SJCRH30 (cell line): ENCODE results near the gene LAX1. TPM values are rescaled to one million over a fixed set of nuclear protein-coding genes. Genes with fewer than 3 reads are reported as not detected.
"Not testable (repeated sequence)": the region's sequence is repeated elsewhere in the genome, so short reads cannot be mapped to it uniquely, and the experiment has no call there.

ENCODE experiments used
- DNase-seq, 2 experiments: peaks; one replicate each; pipeline ENCODE4 v3.0.0-alpha.2; 2015 to 2020
- H3K27ac ChIP-seq: fragments of 250-450 bp; sonication (Bioruptor Pico); 2 replicates; pipeline ENCODE4 v1.5.1; 2020; ENCODE audit warnings: mild to moderate bottlenecking, moderate library complexity
- H3K27me3 ChIP-seq: fragments of 250-450 bp; sonication (Bioruptor Pico); 2 replicates; pipeline ENCODE4 v1.5.1; 2020; ENCODE audit warnings: mild to moderate bottlenecking, moderate library complexity
- H3K36me3 ChIP-seq: fragments of 250-450 bp; sonication (Bioruptor Pico); 2 replicates; pipeline ENCODE4 v1.5.1; 2020; ENCODE audit warnings: mild to moderate bottlenecking, moderate library complexity
- H3K4me1 ChIP-seq: fragments of 250-450 bp; sonication (Bioruptor Pico); 2 replicates; pipeline ENCODE4 v1.5.1; 2020; ENCODE audit warnings: mild to moderate bottlenecking, moderate library complexity
- H3K4me3 ChIP-seq: fragments of 250-450 bp; sonication (Bioruptor Pico); 2 replicates; pipeline ENCODE4 v1.5.1; 2020; ENCODE audit warnings: mild to moderate bottlenecking, moderate library complexity
- H3K9me3 ChIP-seq: fragments of 250-450 bp; sonication (Bioruptor Pico); replicated peaks from 2 replicates; pipeline ENCODE4 v1.5.1; 2020; ENCODE audit warnings: mild to moderate bottlenecking, moderate library complexity
- total RNA-seq: library from RNA; depleted of rRNA; stranded (reverse); fragments of >200 nt; shearing (Covaris generic); gene quantifications from 2 replicates; pipeline ENCODE4 v1.2.3, GENCODE V29; 2014

Gene LAX1
- total RNA-seq, 1 experiment from 2014 or later = not detected

DNA sequence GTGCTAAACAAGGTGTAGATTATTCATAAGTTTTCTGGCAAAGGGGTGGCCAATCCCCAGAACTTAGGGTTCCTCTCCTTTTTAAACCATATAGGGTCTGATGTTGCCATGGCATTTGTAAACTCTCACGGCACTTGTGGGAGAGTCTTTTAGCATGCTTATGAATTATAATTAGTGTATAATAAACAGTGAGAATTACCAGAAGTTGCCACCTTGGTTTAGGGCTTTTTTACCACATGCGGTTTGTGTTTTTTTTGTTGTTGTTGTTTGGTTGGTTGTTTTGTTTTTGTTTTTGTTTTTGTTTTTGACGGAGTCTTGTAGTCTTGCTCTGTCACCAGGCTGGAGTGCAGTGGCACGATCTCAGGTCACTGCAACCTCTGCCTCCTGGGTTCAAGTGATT, 8.9 kb upstream of the LAX1 start:
- no peaks in the 10 kb centered on the region for H3K9me3 ChIP-seq
- H3K36me3 ChIP-seq = no peaks in the 10 kb centered on the region
- H3K27me3 ChIP-seq = no peaks in the 10 kb centered on the region
- no peak overlapping the region for H3K27ac ChIP-seq
- H3K4me1 ChIP-seq = no peaks in the 10 kb centered on the region
- H3K4me3 ChIP-seq = no peak overlapping the region
- no peak for DNase-seq

DNA sequence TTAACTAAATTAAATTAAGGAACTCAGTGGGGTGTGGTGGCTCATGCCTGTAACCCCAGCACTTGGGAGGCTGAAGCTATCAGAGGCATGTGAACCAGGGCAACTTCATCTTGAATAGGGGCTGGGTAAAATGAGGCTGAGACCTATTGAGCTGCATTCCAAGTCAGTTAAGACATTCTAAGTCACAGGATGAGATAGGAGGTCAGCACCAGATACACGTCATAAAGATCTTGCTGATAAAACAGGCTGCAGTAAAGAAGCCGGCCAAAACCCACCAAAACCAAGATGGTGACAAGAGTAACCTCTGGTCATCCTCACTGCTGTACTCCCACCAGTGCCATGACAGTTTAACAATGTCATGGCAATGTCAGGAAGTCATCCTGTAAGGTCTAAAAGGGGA, 6.2 kb upstream of the LAX1 start:
- not testable (repeated sequence) for DNase-seq

DNA sequence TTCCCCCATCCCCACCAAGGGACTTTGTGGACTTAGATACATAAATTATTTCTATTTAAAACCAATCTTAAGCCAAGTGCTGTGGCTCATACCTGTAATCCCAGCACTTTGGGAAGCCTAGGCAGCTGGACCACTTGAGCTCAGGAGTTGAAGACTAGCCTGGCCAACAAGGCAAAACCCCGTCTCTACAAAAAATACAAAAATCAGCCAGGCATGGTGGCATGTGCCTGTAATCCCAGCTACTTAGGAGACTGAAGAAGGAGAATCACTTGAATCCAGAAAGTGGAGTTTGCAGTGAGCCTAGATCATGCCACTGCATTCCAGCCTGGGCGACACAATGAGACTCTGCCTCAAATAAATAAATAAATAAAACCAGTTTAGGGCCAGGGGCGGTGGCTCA, 4.5 kb upstream of the LAX1 start:
- Histone ChIP-seq H3K27ac (no peak overlapping the region), H3K4me1 (no peaks in the 10 kb centered on the region), H3K4me3 (no peak overlapping the region), H3K36me3 (no peaks in the 10 kb centered on the region), H3K27me3 (no peaks in the 10 kb centered on the region), H3K9me3 (no peaks in the 10 kb centered on the region)
- DNase-seq = no peak

More for the DNA sequence above, 6.2 kb upstream of the LAX1 start:
- not testable (repeated sequence) for H3K36me3 ChIP-seq, H3K4me3 ChIP-seq, H3K27me3 ChIP-seq, H3K9me3 ChIP-seq, H3K4me1 ChIP-seq, H3K27ac ChIP-seq

DNA sequence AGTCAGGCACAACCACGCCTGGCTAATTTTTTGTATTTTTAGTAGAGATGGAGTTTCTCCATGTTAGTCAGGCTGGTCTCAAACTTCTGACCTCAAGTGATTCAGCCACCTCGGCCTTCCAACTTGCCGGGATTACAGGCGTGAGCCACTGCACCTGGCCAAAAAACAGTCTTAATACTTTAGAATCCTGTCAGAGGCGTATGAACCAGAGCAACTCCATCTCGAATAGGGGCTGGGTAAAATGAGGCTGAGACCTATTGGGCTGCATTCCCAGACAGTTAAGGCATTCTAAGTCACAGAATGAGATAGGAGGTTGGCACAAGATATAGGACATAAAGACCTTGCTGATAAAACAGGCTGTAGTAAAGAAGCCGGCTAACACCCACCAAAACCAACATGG, 3.0 kb upstream of the LAX1 start:
- not testable (repeated sequence) for DNase-seq

DNA sequence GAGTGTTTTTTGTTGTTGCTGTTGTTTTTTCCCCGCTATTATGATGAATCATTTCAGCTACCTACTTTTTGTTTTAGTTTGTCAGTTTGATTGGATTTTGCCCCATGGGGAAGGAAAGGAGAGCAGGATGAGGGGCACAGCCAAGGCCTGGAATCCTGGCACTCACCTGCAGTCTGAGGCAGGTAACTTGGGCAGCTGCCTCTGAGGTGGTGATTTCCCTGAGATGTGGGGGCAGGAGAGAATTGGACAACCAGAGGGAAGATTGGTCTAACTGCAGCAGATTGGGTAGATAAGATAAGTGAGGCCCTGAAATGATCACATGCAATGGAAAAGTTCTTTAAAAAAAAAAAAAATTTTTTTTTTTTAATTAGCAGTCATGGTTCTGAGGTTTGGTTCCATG, 1.5 kb upstream of the LAX1 start:
- H3K9me3 ChIP-seq = no peaks in the 10 kb centered on the region
- no peak for DNase-seq
- no peaks in the 10 kb centered on the region for H3K36me3 ChIP-seq
- H3K4me3 ChIP-seq = no peak overlapping the region
- H3K27ac ChIP-seq = no peak overlapping the region
- no peaks in the 10 kb centered on the region for H3K4me1 ChIP-seq
- no peaks in the 10 kb centered on the region; the same call in 1 of the 2 replicates for H3K27me3 ChIP-seq

More for the DNA sequence above, 3.0 kb upstream of the LAX1 start:
- H3K4me1 ChIP-seq, H3K27ac ChIP-seq, H3K9me3 ChIP-seq, H3K36me3 ChIP-seq, H3K4me3 ChIP-seq, H3K27me3 ChIP-seq: not testable (repeated sequence)

DNA sequence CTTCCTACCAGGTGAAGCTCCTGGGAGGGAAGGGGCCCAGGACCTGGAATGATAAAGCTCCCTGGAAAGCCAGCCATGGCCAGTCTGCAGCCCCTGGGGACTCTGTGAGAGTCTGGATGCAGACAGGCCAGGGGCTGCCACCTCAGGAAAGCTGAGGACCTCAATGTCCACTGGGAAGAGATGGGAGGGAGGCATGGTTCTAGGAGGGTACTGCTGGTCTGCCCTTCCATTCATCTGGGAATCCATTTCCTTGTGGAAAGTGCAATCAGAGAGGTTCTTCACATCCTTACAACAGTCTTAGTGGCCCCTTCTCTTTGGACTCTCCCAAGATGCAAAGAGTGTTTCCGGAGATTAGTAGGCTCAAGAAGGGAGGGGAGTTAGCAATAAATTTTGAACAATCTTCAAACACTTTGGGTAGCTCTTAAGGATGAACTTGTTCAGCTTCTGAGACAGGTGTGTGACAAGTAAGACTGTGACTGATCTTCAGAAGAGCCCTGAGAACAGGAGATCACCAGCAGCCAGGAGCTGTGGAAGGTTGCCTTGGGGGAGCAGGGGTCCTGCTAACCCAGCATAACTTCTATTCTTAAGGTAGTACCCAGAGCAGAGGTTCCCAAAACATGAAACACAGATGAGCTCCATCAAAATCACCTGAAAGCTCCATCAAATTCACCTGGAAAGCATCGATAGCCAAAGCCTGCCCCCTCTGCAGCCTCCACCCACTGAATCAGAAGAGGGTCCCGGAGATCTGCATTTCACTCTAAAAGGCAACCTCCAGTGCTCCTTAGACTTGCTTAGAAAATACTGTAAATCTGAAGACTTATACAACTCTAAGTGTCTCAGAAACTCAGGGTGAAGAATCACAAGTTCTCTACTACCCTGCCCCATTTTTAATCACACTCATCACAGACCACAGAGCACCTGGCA, 616 bp upstream of the LAX1 start:
- DNase-seq = no peak
- Histone ChIP-seq H3K9me3 (no peaks in the 10 kb centered on the region), H3K27me3 (no peaks in the 10 kb centered on the region; the same call in 1 of the 2 replicates), H3K27ac (no peak overlapping the region), H3K4me3 (no peak overlapping the region), H3K4me1 (no peaks in the 10 kb centered on the region), H3K36me3 (no peaks in the 10 kb centered on the region)

DNA sequence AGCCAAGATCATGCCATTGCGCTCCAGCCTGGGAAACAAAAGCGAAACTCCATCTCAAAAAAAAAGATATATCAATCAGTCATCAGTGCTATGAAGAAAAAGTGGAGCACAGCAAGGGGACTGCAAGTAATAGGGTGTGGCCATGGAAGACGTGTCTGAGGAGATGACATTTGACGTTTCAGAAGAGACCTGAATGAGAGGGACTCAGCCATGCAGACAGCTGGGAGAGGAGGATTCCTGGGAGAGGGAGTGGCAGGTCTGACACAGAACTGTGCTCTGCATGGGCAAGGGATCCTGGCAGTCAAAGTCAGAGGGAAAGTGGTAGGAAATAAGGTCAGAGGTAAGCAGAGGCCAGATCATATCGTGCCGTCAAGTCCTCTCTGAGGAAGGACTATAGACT, 3.3 kb downstream of the LAX1 start:
- no peak for DNase-seq
- no peaks in the 10 kb centered on the region for H3K9me3 ChIP-seq
- H3K4me3 ChIP-seq = no peak overlapping the region
- no peaks in the 10 kb centered on the region for H3K36me3 ChIP-seq
- H3K4me1 ChIP-seq = no peaks in the 10 kb centered on the region
- H3K27ac ChIP-seq = no peak overlapping the region
- no peaks in the 10 kb centered on the region; the same call in 1 of the 2 replicates for H3K27me3 ChIP-seq

DNA sequence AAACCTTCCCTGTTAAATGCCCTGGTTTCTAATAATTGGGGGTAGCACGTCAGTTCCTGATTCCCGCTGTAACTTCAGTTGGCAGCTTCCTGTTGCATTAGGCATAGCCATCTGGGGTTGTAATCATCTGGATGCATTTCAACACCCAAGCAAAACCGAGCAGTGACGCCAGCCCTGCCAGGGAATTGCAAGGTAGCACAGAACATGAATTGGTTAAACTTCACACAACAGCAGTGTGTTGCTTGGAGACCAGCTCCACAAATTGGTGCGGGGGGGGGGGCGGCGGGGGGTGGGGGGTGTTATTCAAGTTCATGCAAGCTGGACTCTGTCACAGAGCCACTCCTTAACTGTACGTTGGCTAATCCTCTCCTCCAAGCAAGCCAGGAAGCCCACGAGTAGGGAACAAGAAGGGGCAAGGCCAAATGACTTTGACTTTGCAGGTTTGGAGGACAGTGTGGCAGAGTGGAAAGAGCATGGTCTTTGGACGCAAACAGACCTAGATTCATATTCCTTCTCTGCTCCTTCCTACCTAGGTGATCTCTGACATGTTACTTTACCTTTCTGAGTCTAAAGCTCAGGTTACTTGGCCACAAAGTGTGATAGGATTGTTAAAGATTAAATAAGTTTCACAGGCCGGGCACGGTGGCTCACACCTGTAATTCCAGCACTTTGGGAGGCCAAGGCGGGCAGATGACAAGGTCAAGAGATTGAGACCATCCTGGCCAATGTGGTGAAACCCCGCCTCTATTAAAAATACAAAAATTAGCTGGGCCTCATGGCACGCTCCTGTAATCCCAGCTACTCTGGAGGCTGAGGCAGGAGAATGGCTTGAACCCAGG, 4.7 kb downstream of the LAX1 start:
- Histone ChIP-seq H3K4me1 (no peaks in the 10 kb centered on the region), H3K36me3 (no peaks in the 10 kb centered on the region), H3K27me3 (peaks cover 2% of the 10 kb centered on the region; the same call in 1 of the 2 replicates), H3K9me3 (no peaks in the 10 kb centered on the region), H3K27ac (no peak overlapping the region), H3K4me3 (no peak overlapping the region)
- peak in 1 of 2 experiments; percentile 19 for DNase-seq

DNA sequence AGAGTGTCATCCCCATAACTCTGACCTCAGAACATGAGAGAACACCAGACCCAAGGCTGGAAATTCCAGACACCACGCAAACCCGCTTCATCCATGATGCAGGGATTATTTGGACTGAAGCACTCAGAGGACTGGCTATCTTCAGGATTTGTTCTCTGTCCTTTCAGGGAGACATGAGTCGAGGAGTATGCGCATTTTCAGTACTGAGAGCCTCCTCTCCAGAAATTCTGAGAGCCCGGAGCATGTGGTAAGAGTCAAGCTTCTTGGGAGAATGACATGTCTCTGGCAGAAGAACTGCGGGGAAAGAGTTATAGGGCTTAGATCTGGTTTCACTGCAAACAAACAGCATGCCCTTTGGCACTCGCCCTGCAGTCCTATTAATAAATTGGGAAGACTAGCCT, 6.9 kb downstream of the LAX1 start:
- no peaks in the 10 kb centered on the region for H3K9me3 ChIP-seq

DNA sequence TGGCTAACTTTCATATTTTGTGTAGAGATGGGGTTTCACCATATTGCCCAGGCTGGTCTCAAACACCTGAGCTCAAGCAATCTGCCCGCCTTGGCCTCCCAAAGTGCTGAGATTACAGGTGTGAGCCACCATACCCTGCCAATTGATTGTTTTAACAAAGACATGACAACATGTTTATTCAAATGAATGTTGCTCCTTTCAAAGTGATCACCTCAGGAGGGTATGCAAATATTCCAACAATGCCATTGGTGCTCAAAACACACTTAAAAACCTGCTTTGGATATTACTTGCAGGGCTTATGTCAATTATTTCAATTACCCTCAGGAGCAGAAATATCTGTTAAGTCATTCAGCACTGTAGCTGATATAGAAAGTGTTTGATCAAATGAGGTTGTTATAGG, 7.9 kb downstream of the LAX1 start:
- H3K36me3 ChIP-seq = no peaks in the 10 kb centered on the region
- H3K4me1 ChIP-seq = no peaks in the 10 kb centered on the region
- no peak overlapping the region for H3K4me3 ChIP-seq
- H3K27me3 ChIP-seq = 0 out of 2 replicates have a peak, but pooled peaks cover 2% of the 10 kb centered on the region
- no peak for DNase-seq
- no peak overlapping the region for H3K27ac ChIP-seq
- no peaks in the 10 kb centered on the region for H3K9me3 ChIP-seq

More for the DNA sequence above, 6.9 kb downstream of the LAX1 start:
- DNase-seq = no peak
- Histone ChIP-seq H3K36me3 (no peaks in the 10 kb centered on the region), H3K4me3 (no peak overlapping the region), H3K27ac (no peak overlapping the region), H3K4me1 (no peaks in the 10 kb centered on the region), H3K27me3 (0 out of 2 replicates have a peak, but pooled peaks cover 2% of the 10 kb centered on the region)

DNA sequence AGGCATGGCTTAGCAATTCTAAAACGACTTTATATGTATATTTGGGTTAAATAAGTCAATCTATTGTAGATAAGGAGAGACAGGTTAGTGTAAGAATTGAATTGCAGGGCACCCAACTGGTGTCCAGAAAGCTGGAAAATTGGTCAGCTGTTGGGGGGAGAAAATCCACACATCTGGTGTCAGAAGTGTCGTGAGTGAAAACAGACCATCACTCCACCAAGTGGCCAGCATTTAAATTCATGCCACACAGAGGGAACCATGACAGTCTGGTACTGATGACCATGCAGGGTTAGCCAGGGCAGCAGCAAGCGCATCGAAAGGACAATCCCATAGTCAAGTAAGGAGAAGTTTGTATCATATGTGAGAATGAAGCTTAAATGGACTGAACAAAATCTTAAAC, 11.7 kb downstream of the LAX1 start:
- H3K27ac ChIP-seq = no peak overlapping the region
- H3K36me3 ChIP-seq = no peaks in the 10 kb centered on the region
- 0 out of 2 replicates have a peak, but pooled peaks cover 2% of the 10 kb centered on the region for H3K27me3 ChIP-seq
- no peaks in the 10 kb centered on the region for H3K4me1 ChIP-seq
- DNase-seq = peak in 1 of 2 experiments; percentile 35
- H3K4me3 ChIP-seq = no peak overlapping the region
- no peaks in the 10 kb centered on the region for H3K9me3 ChIP-seq

DNA sequence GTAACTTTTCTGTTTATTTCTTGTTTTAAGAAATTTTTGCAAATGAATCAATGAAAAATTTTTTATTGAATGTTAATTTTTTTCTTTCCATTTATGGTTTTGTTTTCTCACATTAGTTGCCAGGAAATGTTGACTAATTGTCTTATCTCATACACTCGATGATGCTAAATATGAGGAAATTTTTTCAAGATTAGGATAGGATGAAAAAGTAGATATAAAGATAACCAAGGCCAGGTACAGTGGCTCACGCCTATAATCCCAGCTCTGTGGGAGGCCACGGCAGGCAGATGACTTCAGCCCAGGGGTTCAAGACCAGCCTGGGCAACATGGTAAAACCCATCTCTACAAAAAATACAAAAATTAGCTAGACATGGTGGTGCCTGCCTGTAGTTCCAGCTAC, 12.6 kb downstream of the LAX1 start:
- no peaks in the 10 kb centered on the region for H3K9me3 ChIP-seq
- DNase-seq = no peak
- H3K27ac ChIP-seq = no peak overlapping the region
- no peaks in the 10 kb centered on the region for H3K4me1 ChIP-seq
- H3K4me3 ChIP-seq = no peak overlapping the region
- H3K36me3 ChIP-seq = no peaks in the 10 kb centered on the region
- H3K27me3 ChIP-seq = 0 out of 2 replicates have a peak, but pooled peaks cover 2% of the 10 kb centered on the region

DNA sequence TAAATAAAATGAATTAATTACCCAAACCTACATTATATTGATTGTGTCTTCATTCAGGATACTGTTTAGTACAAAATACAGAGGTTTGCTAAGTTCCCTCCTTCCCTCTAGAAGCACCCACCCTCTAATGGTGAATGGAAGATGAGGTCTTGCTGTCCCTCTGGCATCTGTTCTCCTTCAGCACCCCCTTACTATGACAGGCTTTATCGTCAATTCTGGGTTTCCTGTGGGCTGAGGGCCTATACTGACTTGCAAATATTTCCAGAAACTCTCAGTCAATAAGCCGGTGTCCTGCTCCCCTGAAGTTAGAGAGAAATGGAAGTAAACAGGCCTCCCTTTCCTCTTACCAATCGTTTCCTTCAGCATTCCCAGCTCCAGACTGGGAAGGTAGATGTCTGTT, 13.2 kb downstream of the LAX1 start:
- no peak for DNase-seq
- Histone ChIP-seq H3K27me3 (0 out of 2 replicates have a peak, but pooled peaks cover 2% of the 10 kb centered on the region), H3K36me3 (no peaks in the 10 kb centered on the region), H3K27ac (no peak overlapping the region), H3K9me3 (no peaks in the 10 kb centered on the region), H3K4me1 (no peaks in the 10 kb centered on the region), H3K4me3 (no peak overlapping the region)

DNA sequence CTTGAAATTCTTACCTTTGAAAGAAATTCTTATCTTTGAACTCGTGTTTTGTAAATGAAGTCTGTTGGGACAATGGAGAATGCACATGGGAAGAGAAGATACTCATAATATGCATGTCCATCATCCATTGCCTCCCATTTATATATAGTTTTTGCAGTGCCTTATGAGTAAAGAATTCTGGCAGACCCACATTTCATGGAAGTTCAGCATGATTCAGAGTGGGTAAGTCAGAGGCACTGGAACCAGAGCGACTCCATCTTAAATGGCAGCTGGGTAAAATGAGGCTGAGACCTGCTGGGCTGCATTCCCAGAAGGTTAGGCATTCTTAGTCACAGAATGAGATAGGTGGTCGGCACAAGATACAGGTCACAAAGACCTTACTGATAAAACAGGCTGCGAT, 13.8 kb downstream of the LAX1 start:
- no peaks in the 10 kb centered on the region for H3K9me3 ChIP-seq
- no peaks in the 10 kb centered on the region for H3K36me3 ChIP-seq
- no peak for DNase-seq
- H3K27ac ChIP-seq = no peak overlapping the region
- H3K4me1 ChIP-seq = no peaks in the 10 kb centered on the region
- H3K27me3 ChIP-seq = 0 out of 2 replicates have a peak, but pooled peaks cover 2% of the 10 kb centered on the region
- no peak overlapping the region for H3K4me3 ChIP-seq

DNA sequence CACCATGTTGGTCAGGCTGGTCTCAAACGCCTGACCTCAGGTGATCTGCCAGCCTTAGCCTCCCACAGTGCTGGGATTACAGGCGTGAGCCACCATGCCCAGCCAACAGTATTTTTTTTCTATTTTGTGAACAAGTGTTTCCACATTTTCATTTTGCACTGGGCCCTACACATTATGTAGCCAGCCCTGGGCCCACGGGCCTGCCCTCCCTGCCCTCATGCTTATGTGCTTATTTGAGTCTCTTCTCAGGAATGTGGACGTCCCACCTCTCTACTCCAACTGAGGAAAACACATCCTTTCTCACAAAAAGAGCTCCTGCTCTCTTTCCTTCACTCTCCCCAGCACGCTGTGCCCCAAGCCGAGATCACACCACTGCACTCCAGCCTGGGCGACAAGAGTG, 17.0 kb downstream of the LAX1 start:
- Histone ChIP-seq H3K27me3 (no peaks in the 10 kb centered on the region), H3K9me3 (no peaks in the 10 kb centered on the region), H3K4me3 (no peak overlapping the region), H3K27ac (no peak overlapping the region), H3K36me3 (no peaks in the 10 kb centered on the region), H3K4me1 (no peaks in the 10 kb centered on the region)
- DNase-seq = no peak
